HG02610 (cell line): Measurements from ENCODE around the gene BTN2A1.
A peak's percentile ranks its signal among the peaks of the same experiment; 100 is the strongest.
"Not testable (repeated sequence)": the region's sequence is repeated elsewhere in the genome, so short reads cannot be mapped to it uniquely, and the experiment has no call there.

Source experiments
- ATAC-seq: cut with Tn5 transposase; IDR thresholded peaks from one replicate; pipeline ENCODE4 v1.9.1; 2021; ENCODE audit warnings: mild to moderate bottlenecking, moderate library complexity; ENCODE audit not compliant: unreplicated experiment

Gene BTN2A1

GRCh38 chr6:26431258-26432172 lies 26.2 kb upstream of the BTN2A1 start:
- ATAC-seq = no peak

- ATAC-seq = no peak
Observed at GRCh38 chr6:26432627-26433201, 25.0 kb upstream of the BTN2A1 start.

GRCh38 chr6:26433680-26434079 lies 24.1 kb upstream of the BTN2A1 start:
- ATAC-seq = not testable (repeated sequence)

GRCh38 chr6:26436018-26436417 lies 21.7 kb upstream of the BTN2A1 start:
- ATAC-seq = no peak

- ATAC-seq = no peak
Observed at GRCh38 chr6:26437550-26437949, 20.2 kb upstream of the BTN2A1 start.

- ATAC-seq = no peak
Observed at GRCh38 chr6:26438000-26438399, 19.8 kb upstream of the BTN2A1 start.

- ATAC-seq = no peak
Observed at GRCh38 chr6:26439151-26440125, 18.3 kb upstream of the BTN2A1 start.

- ATAC-seq = no peak
Observed at GRCh38 chr6:26440977-26441358, 16.8 kb upstream of the BTN2A1 start.

GRCh38 chr6:26441977-26442376 lies 15.8 kb upstream of the BTN2A1 start:
- ATAC-seq = no peak

- ATAC-seq = peak; percentile 93
Observed at GRCh38 chr6:26445934-26446667, 11.7 kb upstream of the BTN2A1 start.

GRCh38 chr6:26447257-26447656 lies 10.5 kb upstream of the BTN2A1 start:
- no peak for ATAC-seq

- ATAC-seq = no peak
Observed at GRCh38 chr6:26450240-26450639, 7.5 kb upstream of the BTN2A1 start.

GRCh38 chr6:26452631-26453235 lies 5.0 kb upstream of the BTN2A1 start:
- ATAC-seq = no peak

- no peak for ATAC-seq
Observed at GRCh38 chr6:26454631-26455030, 3.1 kb upstream of the BTN2A1 start.

- no peak for ATAC-seq
Observed at GRCh38 chr6:26455357-26455970, 2.3 kb upstream of the BTN2A1 start.

- ATAC-seq = peak; percentile 7
Observed at GRCh38 chr6:26457264-26457805, 420 bp upstream of the BTN2A1 start.

GRCh38 chr6:26459023-26459810 lies 1.5 kb downstream of the BTN2A1 start:
- no peak for ATAC-seq

- ATAC-seq = not testable (repeated sequence)
Observed at GRCh38 chr6:26461353-26461752, 3.6 kb downstream of the BTN2A1 start.

- ATAC-seq = no peak
Observed at GRCh38 chr6:26464014-26464413, 6.3 kb downstream of the BTN2A1 start.
